H1 (cell line): ENCODE data around the gene MLYCD. TPM values are rescaled to one million over a fixed set of nuclear protein-coding genes. Genes with fewer than 3 reads are reported as not detected.

ENCODE experiments used
- CTCF ChIA-PET: fragments of 300-600 bp; sonication (Branson Sonifier 250); formaldehyde crosslinking; loops from one replicate; lab custom pipeline; 2021; ENCODE audit not compliant: partially characterized antibody; lab: Charles Lee
- POLR2A ChIA-PET: fragments of 300-600 bp; sonication (Branson Sonifier 250); formaldehyde crosslinking; loops from one replicate; lab custom pipeline; 2021; ENCODE audit warnings: inconsistent platforms; ENCODE audit not compliant: partially characterized antibody; lab: Charles Lee
- DNase-seq, 2 experiments: peaks; one replicate each; pipeline versions ENCODE4 v3.0.0 to v3.0.0-alpha.2; 2010 to 2022; ENCODE audit warnings: low spot score in 2 of 2, low read depth in 1 of 2, mixed read lengths in 1 of 2
- FAIRE-seq: peaks from 2 replicates; lab custom pipeline; 2011; peaks lifted over from hg19 to GRCh38; lab: Jason Lieb, UNC
- H2AFZ ChIP-seq: 2 replicates; pipeline ENCODE4 v1.8.1; 2012; ENCODE audit warnings: low read length, inconsistent platforms
- H2AK5ac ChIP-seq: 2 replicates; pipeline ENCODE4 v1.6.1; 2013; ENCODE audit warnings: low read depth, low read length
- H2BK120ac ChIP-seq: replicated peaks from 2 replicates; pipeline ENCODE3; 2013; ENCODE audit warnings: low read depth, low read length, inconsistent platforms
- H2BK12ac ChIP-seq: 2 replicates; pipeline ENCODE4 v1.6.1; 2013; ENCODE audit warnings: low read depth, low read length
- H2BK15ac ChIP-seq: 2 replicates; pipeline ENCODE4 v1.6.1; 2013; ENCODE audit warnings: low read length
- H2BK20ac ChIP-seq: 2 replicates; pipeline ENCODE4 v1.6.1; 2013; ENCODE audit warnings: low read length
- H2BK5ac ChIP-seq: 2 replicates; pipeline ENCODE4 v1.6.1; 2013; ENCODE audit warnings: low read depth, low read length
- H3K14ac ChIP-seq: 2 replicates; pipeline ENCODE4 v1.6.1; 2013; ENCODE audit warnings: inconsistent platforms; ENCODE audit not compliant: insufficient read length
- H3K18ac ChIP-seq: 2 replicates; pipeline ENCODE4 v1.6.1; 2013; ENCODE audit warnings: low read length; ENCODE audit errors: extremely low read depth
- H3K23ac ChIP-seq: 2 replicates; pipeline ENCODE4 v1.6.1; 2013; ENCODE audit warnings: inconsistent platforms; ENCODE audit not compliant: insufficient read length
- H3K23me2 ChIP-seq: 2 replicates; pipeline ENCODE4 v1.6.1; 2013; ENCODE audit warnings: low read depth, low read length
- H3K27ac ChIP-seq: 2 replicates; pipeline ENCODE4 v1.6.1; 2011; ENCODE audit warnings: low read depth, low read length, inconsistent platforms
- H3K27me3 ChIP-seq, 4 experiments: replicated peaks in 1 of 4; 1 replicate in 1 of 4; 2 replicates in 3 of 4; pipeline versions ENCODE4 v1.6.1 to v1.8.1; 2011 to 2013; ENCODE audit warnings: low read length in 3 of 4, mild to moderate bottlenecking in 3 of 4, inconsistent platforms in 2 of 4, mixed read lengths in 2 of 4, moderate library complexity in 1 of 4; ENCODE audit not compliant: control insufficient read depth in 3 of 4, insufficient read depth in 3 of 4; ENCODE audit errors: extremely low read depth in 1 of 4
- H3K36me3 ChIP-seq, 4 experiments: 2 replicates each; pipeline versions ENCODE4 v1.6.1 to v1.8.1; 2011 to 2013; ENCODE audit warnings: mild to moderate bottlenecking in 4 of 4, low read length in 3 of 4, moderate library complexity in 2 of 4, control low read depth in 1 of 4, inconsistent platforms in 1 of 4; ENCODE audit not compliant: insufficient read depth in 4 of 4, control insufficient read depth in 2 of 4
- H3K4ac ChIP-seq: replicated peaks from 2 replicates; pipeline ENCODE3; 2013; ENCODE audit warnings: low read length, low read depth, mixed read lengths, inconsistent platforms; ENCODE audit not compliant: insufficient read length
- H3K4me1 ChIP-seq, 4 experiments: replicated peaks in 1 of 4; 1 replicate in 1 of 4; 2 replicates in 3 of 4; pipeline versions ENCODE4 v1.6.1 to v1.8.1; 2011 to 2013; ENCODE audit warnings: low read length in 3 of 4, inconsistent platforms in 2 of 4, mixed read lengths in 1 of 4; ENCODE audit not compliant: insufficient read depth in 4 of 4, control insufficient read depth in 3 of 4
- H3K4me2 ChIP-seq, 2 experiments: 2 replicates each; pipeline versions ENCODE4 v1.6.1 to v1.8.1; 2011 to 2013; ENCODE audit warnings: low read depth in 2 of 2, low read length in 2 of 2, control low read depth in 1 of 2, inconsistent platforms in 1 of 2, mild to moderate bottlenecking in 1 of 2; ENCODE audit not compliant: insufficient read depth in 1 of 2
- H3K4me3 ChIP-seq, 4 experiments: fragments of 200-600, 300-600 bp in 1 of 4; sonication (generic), shearing (Covaris generic), sonication (Bioruptor Twin) in 1 of 4; 2 replicates each; pipeline versions ENCODE4 v1.5.1 to v1.8.1; 2011 to 2016; ENCODE audit warnings: low read length in 4 of 4, low read depth in 3 of 4, control low read depth in 2 of 4, inconsistent platforms in 2 of 4, mild to moderate bottlenecking in 2 of 4, mixed read lengths in 1 of 4, moderate library complexity in 1 of 4; ENCODE audit not compliant: insufficient read depth in 2 of 4; ENCODE audit errors: extremely low read depth in 1 of 4
- H3K56ac ChIP-seq: replicated peaks from 2 replicates; pipeline ENCODE3; 2013; ENCODE audit warnings: low read depth, mild to moderate bottlenecking, mixed read lengths, low read length, inconsistent platforms; ENCODE audit not compliant: insufficient read length
- H3K79me1 ChIP-seq: 2 replicates; pipeline ENCODE4 v1.6.1; 2013; ENCODE audit warnings: low read depth, low read length, control low read depth
- H3K79me2 ChIP-seq, 2 experiments: 2 replicates each; pipeline versions ENCODE4 v1.6.1 to v1.8.1; 2012 to 2013; ENCODE audit warnings: low read length in 2 of 2, mild to moderate bottlenecking in 2 of 2, inconsistent platforms in 1 of 2; ENCODE audit not compliant: insufficient read depth in 2 of 2, control insufficient read depth in 1 of 2
- H3K9ac ChIP-seq, 4 experiments: replicated peaks in 1 of 4; 1 replicate in 1 of 4; 2 replicates in 3 of 4; pipeline versions ENCODE4 v1.6.1 to v1.8.1; 2011 to 2013; ENCODE audit warnings: low read depth in 3 of 4, low read length in 3 of 4, control low read depth in 2 of 4, mild to moderate bottlenecking in 2 of 4, moderate library complexity in 2 of 4, inconsistent platforms in 1 of 4; ENCODE audit errors: extremely low read depth in 1 of 4
- H3K9me3 ChIP-seq, 2 experiments: 2 replicates each; pipeline versions ENCODE4 v1.6.1 to v1.8.1; 2012 to 2013; ENCODE audit warnings: mild to moderate bottlenecking in 2 of 2, moderate library complexity in 2 of 2, control low read depth in 1 of 2, inconsistent platforms in 1 of 2, low read depth in 1 of 2, low read length in 1 of 2, mixed read lengths in 1 of 2; ENCODE audit not compliant: insufficient read depth in 2 of 2
- H4K20me1 ChIP-seq, 2 experiments: replicated peaks in 1 of 2; 2 replicates each; pipeline versions ENCODE3 to v1.8.1; 2011 to 2013; ENCODE audit warnings: inconsistent platforms in 2 of 2, low read length in 2 of 2, mild to moderate bottlenecking in 1 of 2; ENCODE audit not compliant: insufficient read depth in 2 of 2, control insufficient read depth in 1 of 2
- H4K5ac ChIP-seq: 2 replicates; pipeline ENCODE4 v1.6.1; 2013; ENCODE audit warnings: low read length, low read depth, mixed read lengths, inconsistent platforms; ENCODE audit not compliant: insufficient read length
- H4K8ac ChIP-seq: 2 replicates; pipeline ENCODE4 v1.8.0; 2013; ENCODE audit warnings: mild to moderate bottlenecking, moderate library complexity, low read length, inconsistent platforms; ENCODE audit not compliant: insufficient read depth; ENCODE audit errors: extremely low read depth
- H4K91ac ChIP-seq: replicated peaks from 2 replicates; pipeline ENCODE3; 2013; ENCODE audit warnings: low read length, mixed read lengths, inconsistent platforms; ENCODE audit not compliant: insufficient read length
- BCL11A ChIP-seq, 2 experiments: IDR thresholded peaks; one replicate each; pipeline ENCODE4 v1.6.1; 2011; ENCODE audit warnings: low read depth in 2 of 2, low read length in 2 of 2, mild to moderate bottlenecking in 2 of 2
- CTCF ChIP-seq, 3 experiments: IDR thresholded peaks; 1 replicate in 2 of 3; 2 replicates in 1 of 3; pipeline versions ENCODE4 v1.5.1 to v1.6.1; 2011; ENCODE audit warnings: low read length in 3 of 3, mild to moderate bottlenecking in 3 of 3, inconsistent platforms in 2 of 3, low read depth in 1 of 3, moderate library complexity in 1 of 3; ENCODE audit not compliant: insufficient read depth in 1 of 3; ENCODE audit errors: control extremely low read depth in 1 of 3
- EP300 ChIP-seq, 2 experiments: IDR thresholded peaks; 1 replicate in 1 of 2; 2 replicates in 1 of 2; pipeline ENCODE4 v1.6.1; 2011 to 2012; ENCODE audit warnings: low read depth in 2 of 2, low read length in 2 of 2, mild to moderate bottlenecking in 2 of 2, borderline replicate concordance in 1 of 2, inconsistent platforms in 1 of 2, moderate library complexity in 1 of 2
- MAFK ChIP-seq: IDR thresholded peaks from 2 replicates; pipeline ENCODE4 v1.6.1; 2012; ENCODE audit warnings: low read depth, mild to moderate bottlenecking, improper control_type of control experiment, low read length
- RAD21 ChIP-seq, 2 experiments: IDR thresholded peaks in 1 of 2; conservative IDR thresholded peaks in 1 of 2; 2 replicates each; pipeline ENCODE4 v1.6.1; 2011; ENCODE audit warnings: low read depth in 2 of 2, low read length in 2 of 2, improper control_type of control experiment in 1 of 2, inconsistent platforms in 1 of 2, mild to moderate bottlenecking in 1 of 2, moderate library complexity in 1 of 2
- SAP30 ChIP-seq: fragments of 300-600 bp; sonication (generic); IDR thresholded peaks from 2 replicates; pipeline ENCODE4 v1.7.1; 2012; ENCODE audit warnings: low read length, moderate library complexity, mild to moderate bottlenecking, inconsistent platforms; ENCODE audit not compliant: insufficient read depth, insufficient replicate concordance
- SP1 ChIP-seq: IDR thresholded peaks from 2 replicates; pipeline ENCODE4 v1.6.1; 2011; ENCODE audit warnings: low read depth, low read length
- SP2 ChIP-seq: IDR thresholded peaks from 2 replicates; pipeline ENCODE4 v1.6.1; 2012; ENCODE audit warnings: mild to moderate bottlenecking, low read length, inconsistent platforms
- TBP ChIP-seq: IDR thresholded peaks from 2 replicates; pipeline ENCODE4 v1.6.1; 2011; ENCODE audit warnings: low read depth, low read length, improper control_type of control experiment
- WGBS, 2 experiments: shearing (Covaris generic) in 1 of 2; methylation state at CpG; one replicate each; pipeline versions ENCODE4 v1.1.6 to v1.1.7; 2013 to 2015; ENCODE audit warnings: low lambda C conversion rate in 2 of 2, mixed read lengths in 2 of 2, inconsistent platforms in 1 of 2, low coverage in 1 of 2, missing lambda C conversion rate in 1 of 2; ENCODE audit not compliant: insufficient replicate concordance in 2 of 2, insufficient coverage in 1 of 2, insufficient read length in 1 of 2; ENCODE audit errors: extremely low coverage in 1 of 2, missing lambda C conversion rate in 1 of 2; 5-methylcytosine and 5-hydroxymethylcytosine counted together
- polyA plus RNA-seq, 7 experiments: library from polyadenylated mRNA; depleted of rRNA in 3 of 7; stranded (reverse) in 5 of 7; unstranded in 2 of 7; fragments of >200 nt in 5 of 7; fragments of 200-250 nt in 2 of 7; gene quantifications; 1 replicate in 5 of 7; 2 replicates in 1 of 7; 4 replicates in 1 of 7; pipeline versions ENCODE4 v1.2.1 to v1.2.3, GENCODE V29; 2011 to 2013; ENCODE audit warnings: missing spikeins in 2 of 7, mixed read lengths in 2 of 7
- total RNA-seq: library from RNA; stranded (reverse); fragmentation: NEBNext Ultra II Directional; extraction: Animal tissue kit (Norgen Biotek cat#: 25700); gene quantifications from 2 replicates; pipeline ENCODE4 v1.2.1, GENCODE V29; 2021

Gene MLYCD
- total and polyA plus RNA-seq, 2 of the 8 experiments (the other 6 are each of a cell fraction or from before 2014, with no cell fraction given), result 3.7 to 7.0 TPM

GRCh38 chr16:83959656-83960434, 60.9 kb downstream of the MLYCD start:
- Histone ChIP-seq H2BK5ac (no peak overlapping the region), H4K8ac (no peak overlapping the region), H3K36me3 (no peaks in the 10 kb centered on the region), H4K91ac (no peak overlapping the region), H3K18ac (no peak overlapping the region), H2BK20ac (no peak overlapping the region), H3K9me3 (no peaks in the 10 kb centered on the region), H3K4me1 (no peaks in the 10 kb centered on the region; a peak in 1 of 7 replicates), H3K23ac (no peak overlapping the region), H3K56ac (no peak overlapping the region), H4K5ac (no peak overlapping the region), H3K23me2 (no peaks in the 10 kb centered on the region), H2BK12ac (no peak overlapping the region), H2BK120ac (no peak overlapping the region), H3K4ac (no peak overlapping the region), H3K79me2 (no peaks in the 10 kb centered on the region), H3K14ac (no peak overlapping the region), H2AFZ (no peak overlapping the region), H3K27ac (no peak overlapping the region), H3K4me2 (no peak overlapping the region), H3K27me3 (no peaks in the 10 kb centered on the region), H3K4me3 (no peak overlapping the region), H3K79me1 (no peaks in the 10 kb centered on the region), H2BK15ac (no peak overlapping the region), H3K9ac (no peak overlapping the region), H2AK5ac (peak overlapping the region; percentile 40; the same call in 1 of the 2 replicates), H4K20me1 (no peaks in the 10 kb centered on the region)
- POLR2A ChIA-PET, result interaction anchor here (0.9 kb wide), 1 partner anchor 106 kb away, joined by 3 read pairs; no protein-coding TSS in a partner anchor
- DNase-seq, result no peak
- CTCF ChIA-PET, result interaction anchor here (0.6 to 16.0 kb wide), 5 partner anchors 10 to 101 kb away, joined by 3 to 366 read pairs (median 7); partner anchors contain the start of gene SLC38A8
- 92% methylated on average over 12 of the region's 12 CpGs; no CpG with 5 or more reads in 1 of the 2 experiments for WGBS, 2 experiments
- FAIRE-seq, result no peak
- TF ChIP-seq EP300 (IDR thresholded peaks at IDR 0.05; ENCODE audit: borderline replicate concordance in 1 of 2, low read depth in 2 of 2, low read length in 2 of 2) (no peak), TBP (no peak), SP1 (no peak), SAP30 (no peak), BCL11A (IDR thresholded peaks at IDR 0.05; ENCODE audit: low read depth in 2 of 2, low read length in 2 of 2) (no peak), CTCF (IDR thresholded peaks at IDR 0.05; ENCODE audit: control extremely low read depth in 1 of 3, insufficient read depth in 1 of 3, low read depth in 1 of 3, low read length in 3 of 3) (no peak), RAD21 (IDR thresholded peaks at IDR 0.05 in 1 of 2, conservative IDR thresholded peaks at IDR 0.05 in 1 of 2; ENCODE audit: low read depth in 2 of 2, low read length in 2 of 2) (no peak), MAFK (no peak), SP2 (no peak)
